Lower lobe of right lung (tissue), 2 donors: ENCODE data around the gene HHIPL1. TPM values are rescaled to one million over a fixed set of nuclear protein-coding genes. Genes with fewer than 3 reads are reported as not detected.
A peak's percentile ranks its signal among the peaks of the same experiment; 100 is the strongest.

Experiments
- ATAC-seq, 2 donors: fragments of 200-7000 bp; cut with Tn5 transposase; one replicate each; pipeline ENCODE4 v1.9.1; 2020 to 2022; ENCODE audit warnings: mild to moderate bottlenecking in 2 of 2, moderate library complexity in 2 of 2
- DNase-seq: peaks from one replicate; pipeline ENCODE4 v3.0.0-alpha.2; 2020
- H3K27ac ChIP-seq: fragments of 200-600 bp; one replicate; pipeline ENCODE4 v1.8.0; 2022
- H3K27me3 ChIP-seq: fragments of 200-600 bp; one replicate; pipeline ENCODE4 v1.8.0; 2022; ENCODE audit warnings: low read depth
- H3K36me3 ChIP-seq: fragments of 200-600 bp; one replicate; pipeline ENCODE4 v1.8.0; 2022; ENCODE audit warnings: mild to moderate bottlenecking
- H3K4me1 ChIP-seq: fragments of 200-600 bp; one replicate; pipeline ENCODE4 v1.8.0; 2022
- H3K4me3 ChIP-seq: fragments of 200-600 bp; one replicate; pipeline ENCODE4 v1.8.0; 2022; ENCODE audit warnings: mild to moderate bottlenecking
- H3K9me3 ChIP-seq: fragments of 200-600 bp; one replicate; pipeline ENCODE4 v1.8.0; 2022
- intact Hi-C: fragments of 100-400 bp; cut with DNase I; formaldehyde crosslinking; loops from one replicate; pipeline ENCODE4 v1.11.0; 2022
- total RNA-seq: library from RNA; stranded (reverse); fragmentation: NEBNext Ultra II Directional; extraction: Animal tissue kit (Norgen Biotek cat#: 25700); gene quantifications from one replicate; pipeline ENCODE4 v1.2.1, GENCODE V29; 2021
- TF ChIP-seq, protein P1 (sequence below): fragments of 200-600 bp; IDR thresholded peaks from one replicate; pipeline ENCODE4 v1.8.0; 2022; ENCODE audit warnings: antibody characterized with exemption, mild to moderate bottlenecking
- donor health status: DM: no; HTN: yes; CAD: no; lungs with severe emphysema.

The HHIPL1 gene
- total RNA-seq, 1 donor from 2014 or later: 1.6 TPM

DNA sequence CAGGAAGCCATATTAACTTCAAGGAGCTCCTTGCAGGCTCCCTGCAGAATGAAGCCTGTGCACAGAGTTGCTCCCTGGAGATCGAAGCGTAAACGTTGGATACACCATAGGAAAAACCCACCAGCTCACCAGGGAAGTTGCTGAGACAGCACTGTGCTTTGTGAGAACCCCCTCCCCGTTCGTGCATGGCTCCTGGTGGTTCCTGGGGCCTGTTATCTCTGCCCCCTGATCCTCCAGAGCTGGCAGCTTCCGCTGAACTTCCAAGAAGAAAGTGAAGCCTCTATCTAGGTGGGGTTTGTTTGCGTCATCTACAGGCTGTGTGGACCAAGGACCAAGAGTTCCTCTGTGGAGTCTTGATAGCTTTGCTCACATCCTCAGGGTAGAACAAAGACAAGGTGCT, 38.6 kb upstream of the HHIPL1 start:
- no peak overlapping the region for H3K27ac ChIP-seq
- H3K4me1 ChIP-seq: peaks cover 30% of the 10 kb centered on the region
- H3K27me3 ChIP-seq: peaks cover 6% of the 10 kb centered on the region
- DNase-seq (no peak), ATAC-seq (no peak)
- TF ChIP-seq, protein P1, sequence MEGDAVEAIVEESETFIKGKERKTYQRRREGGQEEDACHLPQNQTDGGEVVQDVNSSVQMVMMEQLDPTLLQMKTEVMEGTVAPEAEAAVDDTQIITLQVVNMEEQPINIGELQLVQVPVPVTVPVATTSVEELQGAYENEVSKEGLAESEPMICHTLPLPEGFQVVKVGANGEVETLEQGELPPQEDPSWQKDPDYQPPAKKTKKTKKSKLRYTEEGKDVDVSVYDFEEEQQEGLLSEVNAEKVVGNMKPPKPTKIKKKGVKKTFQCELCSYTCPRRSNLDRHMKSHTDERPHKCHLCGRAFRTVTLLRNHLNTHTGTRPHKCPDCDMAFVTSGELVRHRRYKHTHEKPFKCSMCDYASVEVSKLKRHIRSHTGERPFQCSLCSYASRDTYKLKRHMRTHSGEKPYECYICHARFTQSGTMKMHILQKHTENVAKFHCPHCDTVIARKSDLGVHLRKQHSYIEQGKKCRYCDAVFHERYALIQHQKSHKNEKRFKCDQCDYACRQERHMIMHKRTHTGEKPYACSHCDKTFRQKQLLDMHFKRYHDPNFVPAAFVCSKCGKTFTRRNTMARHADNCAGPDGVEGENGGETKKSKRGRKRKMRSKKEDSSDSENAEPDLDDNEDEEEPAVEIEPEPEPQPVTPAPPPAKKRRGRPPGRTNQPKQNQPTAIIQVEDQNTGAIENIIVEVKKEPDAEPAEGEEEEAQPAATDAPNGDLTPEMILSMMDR: no peak
- H3K4me3 ChIP-seq: no peak overlapping the region
- no peaks in the 10 kb centered on the region for H3K9me3 ChIP-seq
- H3K36me3 ChIP-seq: no peaks in the 10 kb centered on the region
- intact Hi-C loops: no loop called here

DNA sequence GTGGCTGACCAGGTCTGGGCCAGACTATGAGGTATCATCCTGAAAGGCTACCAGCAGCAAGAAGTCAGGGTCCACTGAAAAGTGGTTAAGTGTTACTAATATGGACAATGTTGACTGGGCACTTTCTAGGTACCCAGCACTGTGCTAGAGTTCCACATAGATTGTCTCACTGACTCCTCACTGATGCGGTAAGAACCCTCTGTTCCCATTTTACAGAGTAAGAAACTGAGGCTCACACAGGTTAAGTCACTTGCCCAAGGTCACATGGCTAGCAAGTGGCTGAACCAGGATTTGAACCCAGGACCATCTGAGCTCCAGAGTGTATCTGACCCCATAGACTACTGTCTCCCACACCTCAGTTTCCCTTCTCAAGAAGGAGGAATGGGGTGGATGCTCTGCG, 36.3 kb upstream of the HHIPL1 start:
- no peak for ATAC-seq
- intact Hi-C loops: no loop called here
- H3K36me3 ChIP-seq: no peaks in the 10 kb centered on the region
- peaks cover 6% of the 10 kb centered on the region for H3K27me3 ChIP-seq
- H3K4me1 ChIP-seq: peaks cover 14% of the 10 kb centered on the region
- TF ChIP-seq, protein P1: no peak
- no peak overlapping the region for H3K4me3 ChIP-seq
- H3K27ac ChIP-seq: no peak overlapping the region
- H3K9me3 ChIP-seq: no peaks in the 10 kb centered on the region
- DNase-seq: no peak

DNA sequence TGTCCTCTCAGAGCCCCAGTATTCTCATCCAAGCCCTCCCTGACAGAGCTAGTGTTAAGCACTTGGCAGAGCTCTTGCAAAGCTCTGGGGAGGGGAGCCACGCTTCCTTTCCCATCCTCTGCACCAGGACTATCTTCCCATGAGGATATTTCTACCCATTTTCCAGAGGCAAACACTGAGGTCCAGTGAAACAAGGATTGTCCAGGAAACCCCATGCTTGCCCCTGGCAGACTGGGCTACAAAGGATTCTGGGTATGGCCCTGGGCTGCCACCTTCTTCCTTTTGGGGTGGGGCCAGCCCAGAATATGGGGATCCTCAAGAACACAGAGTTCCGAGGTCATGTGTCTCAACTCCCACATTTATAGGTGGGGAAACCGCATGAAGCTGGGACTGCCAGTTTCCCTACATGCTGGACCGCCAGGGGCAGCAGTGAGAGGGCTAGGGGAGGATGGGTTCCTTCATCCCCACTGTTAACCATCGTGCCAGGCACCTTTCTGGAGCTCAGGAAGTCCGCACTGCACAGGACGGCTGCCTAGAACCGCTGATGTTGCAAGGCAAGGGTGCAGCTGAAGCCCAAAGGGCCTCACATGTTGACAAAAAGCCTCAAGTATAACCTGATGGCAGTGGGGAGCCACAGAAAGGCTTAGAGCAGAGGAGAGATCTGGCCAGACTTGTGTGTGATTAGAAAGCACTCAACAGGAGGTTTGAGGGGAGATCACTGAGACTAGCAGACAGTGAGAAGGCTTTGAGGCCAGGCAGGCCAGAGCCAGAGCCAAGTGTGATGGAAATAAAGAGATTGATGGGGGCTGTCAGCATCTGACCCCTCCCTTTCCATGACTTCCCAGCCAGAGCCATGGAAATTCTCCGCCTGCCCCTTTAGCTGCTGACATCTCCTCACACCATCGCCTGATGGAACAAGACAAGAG, 35.4 kb upstream of the HHIPL1 start:
- Histone ChIP-seq H3K4me1 (peaks cover 14% of the 10 kb centered on the region), H3K36me3 (no peaks in the 10 kb centered on the region), H3K27ac (no peak overlapping the region), H3K4me3 (no peak overlapping the region), H3K9me3 (no peaks in the 10 kb centered on the region), H3K27me3 (peaks cover 5% of the 10 kb centered on the region)
- intact Hi-C loops: no loop called here
- TF ChIP-seq, protein P1: peak; percentile 39
- ATAC-seq (no peak), DNase-seq (no peak)

DNA sequence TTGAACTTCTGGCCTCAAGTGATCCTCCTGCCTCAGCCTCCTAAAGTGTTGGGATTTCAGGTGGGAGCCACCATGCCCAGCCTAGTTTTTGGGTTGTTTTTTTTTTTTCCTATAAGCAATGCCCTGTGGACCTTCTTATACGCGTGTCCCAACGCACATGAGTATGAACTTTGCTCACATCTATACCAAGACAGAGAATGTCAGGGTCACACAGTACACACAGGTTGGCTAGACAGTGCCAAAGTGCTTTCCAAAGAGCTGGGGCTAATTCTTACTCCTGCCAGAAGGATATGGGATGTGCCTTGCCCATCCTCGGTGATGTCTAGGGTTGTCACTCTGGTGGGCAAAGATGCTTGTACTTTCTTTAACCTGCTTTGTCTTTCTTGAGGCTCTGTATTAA, 33.3 kb upstream of the HHIPL1 start:
- Histone ChIP-seq H3K27me3 (no peaks in the 10 kb centered on the region), H3K9me3 (no peaks in the 10 kb centered on the region), H3K27ac (no peak overlapping the region), H3K36me3 (no peaks in the 10 kb centered on the region), H3K4me3 (no peak overlapping the region), H3K4me1 (no peaks in the 10 kb centered on the region)
- intact Hi-C loops: no loop called here
- ATAC-seq (no peak), DNase-seq (no peak)
- TF ChIP-seq, protein P1: no peak

DNA sequence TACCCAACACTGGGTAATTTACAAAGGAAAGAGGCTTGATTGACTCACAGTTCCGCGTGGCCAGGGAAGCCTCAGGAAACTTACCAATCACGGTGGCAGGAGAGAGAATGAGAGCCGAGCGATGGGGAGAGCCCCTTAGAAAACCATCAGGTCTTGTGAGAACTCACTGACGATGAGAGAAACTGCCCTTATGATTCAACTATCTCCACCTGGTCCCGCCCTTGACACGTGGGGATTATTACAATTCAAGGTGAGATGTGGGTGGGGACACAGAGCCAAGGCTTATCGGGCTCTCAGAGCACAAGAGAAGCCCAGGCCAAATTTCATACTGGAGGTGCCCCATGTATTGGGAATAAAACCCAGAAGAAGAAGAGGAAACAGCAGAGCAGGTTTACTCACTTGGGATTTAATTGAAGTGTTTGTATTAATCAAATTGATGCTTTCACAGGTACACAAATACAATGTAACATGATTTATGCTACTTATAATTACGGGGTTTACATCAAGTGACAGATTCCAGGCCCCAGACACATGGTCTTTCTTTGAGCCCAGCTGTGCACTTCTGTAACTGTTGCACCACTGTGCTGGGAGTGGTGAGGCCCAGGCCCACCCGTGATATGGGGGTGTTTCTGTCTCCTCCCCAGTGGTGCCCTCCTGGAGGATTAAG, 32.7 kb upstream of the HHIPL1 start:
- Histone ChIP-seq H3K4me3 (no peak overlapping the region), H3K27ac (no peak overlapping the region), H3K27me3 (no peaks in the 10 kb centered on the region), H3K4me1 (no peaks in the 10 kb centered on the region), H3K9me3 (no peaks in the 10 kb centered on the region), H3K36me3 (no peaks in the 10 kb centered on the region)
- intact Hi-C loops: no loop called here
- TF ChIP-seq, protein P1: no peak
- DNase-seq: no peak
- no peak for ATAC-seq
